NCI-H446 (cell line): ENCODE results near the gene PLEKHH3.
"Not testable (repeated sequence)": the region's sequence is repeated elsewhere in the genome, so short reads cannot be mapped to it uniquely, and the experiment has no call there.

ENCODE experiments used
- DNase-seq, 2 experiments: peaks; one replicate each; lab custom pipeline; 2025; lab: John Stamatoyannopoulos, UW

The PLEKHH3 gene

DNA sequence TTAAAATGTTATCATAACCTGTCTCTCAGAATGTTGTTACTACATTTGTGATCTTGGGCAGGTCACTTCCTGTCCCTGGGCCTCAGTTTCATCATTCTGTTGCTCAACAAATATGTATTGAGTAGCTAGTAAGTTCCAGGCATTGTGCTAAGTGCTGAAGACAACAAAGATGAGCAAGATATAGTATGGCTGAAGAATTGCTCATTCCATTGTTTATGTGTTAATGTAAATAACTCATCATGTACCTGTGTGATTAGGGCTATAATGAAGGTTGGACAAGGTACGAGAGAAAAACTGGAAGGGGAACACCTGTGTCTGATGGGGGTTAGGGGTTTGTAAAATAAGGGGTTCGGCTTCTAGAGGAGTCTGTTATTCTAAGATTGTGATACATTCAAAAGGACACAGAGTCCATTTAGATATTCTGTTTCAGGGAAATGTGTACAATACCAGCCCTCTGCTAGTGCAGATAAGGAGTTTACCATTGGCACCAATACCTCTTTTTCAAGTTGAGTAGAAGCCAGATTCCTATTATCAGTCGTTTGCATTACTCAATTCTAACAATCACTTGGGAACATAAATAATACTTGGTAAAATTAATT lies 47.3 kb downstream of the PLEKHH3 start:
- no peak for DNase-seq

DNA sequence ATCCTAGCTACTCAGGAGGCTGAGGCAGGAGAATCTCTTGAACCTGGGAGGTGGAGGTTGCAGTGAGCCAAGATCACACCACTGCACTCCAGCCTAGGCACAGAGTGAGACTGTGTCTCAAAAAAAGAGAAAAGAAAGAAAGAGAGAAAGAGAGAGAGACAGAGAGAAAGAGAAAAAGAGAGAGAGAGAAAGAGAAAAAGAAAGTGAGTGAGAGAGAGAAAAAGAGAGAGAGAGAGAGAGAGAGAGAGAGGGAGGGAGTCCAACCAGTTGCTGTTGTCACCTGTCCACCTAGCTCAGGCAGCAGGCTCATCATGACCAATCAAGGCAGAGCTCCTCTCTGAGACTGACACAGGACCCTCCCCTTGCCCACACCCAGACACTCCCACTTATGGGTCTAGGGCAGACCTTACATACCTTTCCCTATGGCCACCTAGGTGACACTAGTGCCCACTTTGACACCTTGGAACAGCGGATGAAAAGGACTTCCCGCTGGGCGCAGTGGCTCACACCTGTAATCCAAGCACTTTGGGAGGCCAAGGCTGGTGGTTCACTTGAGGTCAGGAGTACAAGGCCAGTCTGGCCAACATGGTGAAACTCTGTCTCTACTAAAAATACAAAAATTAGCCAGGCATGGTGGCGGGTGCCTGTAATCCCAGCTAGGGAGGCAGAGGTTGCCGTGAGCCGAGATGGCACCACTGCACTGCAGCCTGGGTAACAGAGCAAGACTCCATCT lies 49.6 kb downstream of the PLEKHH3 start:
- DNase-seq = not testable (repeated sequence)

DNA sequence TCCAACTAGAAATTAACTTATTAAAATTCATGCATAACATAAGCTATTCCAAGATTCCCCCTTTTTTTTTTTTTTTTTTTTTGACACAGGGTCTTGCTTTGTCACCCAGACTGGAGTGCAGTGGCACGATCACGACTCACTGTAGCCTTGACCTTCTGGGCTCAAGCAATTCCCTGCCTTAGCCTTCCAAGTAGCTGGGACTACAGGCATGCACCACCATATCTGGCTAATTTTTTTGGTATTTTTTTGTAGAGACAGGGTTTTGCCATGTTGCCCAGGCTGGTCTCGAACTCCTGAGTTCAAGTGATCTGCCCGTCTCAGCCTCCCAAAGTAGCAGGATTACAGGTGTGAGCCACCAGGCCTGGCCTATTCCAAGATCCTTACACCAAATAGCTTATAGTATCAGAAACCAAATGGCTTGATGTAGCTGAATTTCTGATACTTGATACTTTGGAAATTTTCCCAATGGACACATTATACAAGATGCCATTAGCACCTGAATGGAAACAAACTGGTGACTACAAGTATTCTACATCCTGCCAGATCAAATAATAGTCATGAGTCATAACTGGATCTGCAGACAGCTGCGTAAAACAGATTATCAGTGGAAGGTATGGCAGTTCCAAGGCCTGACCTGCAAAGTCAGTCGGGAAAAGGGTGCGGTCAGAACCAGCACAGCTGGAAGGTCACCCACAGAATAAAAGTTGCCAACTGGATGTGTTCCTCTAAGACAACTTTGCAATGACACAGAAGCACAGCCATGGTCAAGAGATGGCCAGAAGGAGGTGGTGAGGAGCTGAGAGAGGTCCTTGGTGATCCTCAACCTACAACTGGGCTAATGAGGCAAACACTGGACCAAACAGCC lies 52.8 kb downstream of the PLEKHH3 start:
- DNase-seq = no peak

DNA sequence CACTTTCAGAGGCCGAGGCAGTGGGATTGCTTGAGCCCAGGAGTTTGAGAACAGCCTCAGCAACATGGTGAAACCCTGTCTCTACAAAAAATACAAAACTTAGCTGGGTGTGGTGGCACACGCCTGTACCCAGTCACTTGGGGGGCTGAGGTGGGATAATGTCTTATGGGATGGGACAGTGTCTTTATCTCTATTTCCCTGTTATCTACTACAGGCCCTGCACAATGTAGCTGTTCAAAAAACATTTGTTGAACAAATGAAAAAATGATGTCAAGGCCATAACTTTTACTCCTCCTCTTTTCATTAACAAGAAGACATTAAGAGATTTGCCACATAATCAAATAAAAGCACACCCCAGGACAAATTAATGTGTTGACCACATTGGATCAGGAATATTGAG lies 53.5 kb downstream of the PLEKHH3 start:
- no peak for DNase-seq

DNA sequence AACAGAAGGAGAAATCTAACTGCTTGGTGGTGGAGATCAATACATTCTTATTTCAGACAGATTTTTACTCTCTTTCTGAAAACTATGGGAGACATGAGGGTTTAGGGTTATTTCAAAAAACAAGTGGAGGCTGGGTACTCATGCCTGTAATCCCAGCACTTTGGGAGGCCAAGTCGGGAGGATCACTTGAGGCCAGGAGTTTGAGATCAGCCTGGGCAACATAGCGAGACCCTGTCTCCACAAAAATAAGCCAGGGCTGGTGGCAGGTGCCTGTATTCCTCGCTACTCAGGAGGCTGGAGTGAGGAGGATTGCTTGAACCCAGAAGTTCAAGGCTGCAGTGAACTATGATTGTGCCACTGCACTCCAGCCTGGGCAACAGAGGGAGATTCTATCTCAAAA lies 54.8 kb downstream of the PLEKHH3 start:
- DNase-seq = not testable (repeated sequence)

DNA sequence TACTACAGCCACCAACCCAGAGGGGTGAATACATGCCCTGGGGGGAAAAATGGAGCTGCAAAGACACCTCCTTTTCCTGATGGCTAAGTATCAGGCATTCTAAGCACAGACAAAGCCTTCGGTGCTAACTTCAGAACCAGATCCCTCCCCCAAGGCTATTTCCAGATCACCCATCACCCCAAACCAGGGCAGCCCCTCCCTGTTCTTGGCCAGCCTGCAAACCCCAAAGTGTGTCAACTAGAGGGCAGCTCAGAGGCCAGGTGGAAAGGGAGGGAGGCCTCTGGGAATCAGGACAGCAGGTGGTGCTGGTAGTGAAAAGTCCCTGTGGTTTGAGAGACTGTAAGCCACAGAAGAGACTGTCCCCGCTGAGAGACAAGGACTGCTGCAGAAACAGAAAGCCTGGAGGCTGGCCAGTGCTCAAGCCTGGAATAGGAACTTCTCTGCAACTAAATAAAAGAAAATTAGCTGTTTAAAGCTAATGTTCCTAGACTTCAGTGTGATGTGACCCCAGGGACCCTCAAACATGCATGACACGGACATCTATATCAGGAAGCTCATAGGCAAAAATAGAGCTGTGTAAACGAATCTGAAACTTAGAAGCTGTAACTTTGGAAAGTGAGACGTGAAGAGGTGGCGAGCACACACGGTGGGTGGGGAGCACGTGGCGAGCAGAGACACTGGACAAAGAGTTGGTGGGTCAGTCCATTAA lies 58.2 kb downstream of the PLEKHH3 start:
- no peak for DNase-seq

DNA sequence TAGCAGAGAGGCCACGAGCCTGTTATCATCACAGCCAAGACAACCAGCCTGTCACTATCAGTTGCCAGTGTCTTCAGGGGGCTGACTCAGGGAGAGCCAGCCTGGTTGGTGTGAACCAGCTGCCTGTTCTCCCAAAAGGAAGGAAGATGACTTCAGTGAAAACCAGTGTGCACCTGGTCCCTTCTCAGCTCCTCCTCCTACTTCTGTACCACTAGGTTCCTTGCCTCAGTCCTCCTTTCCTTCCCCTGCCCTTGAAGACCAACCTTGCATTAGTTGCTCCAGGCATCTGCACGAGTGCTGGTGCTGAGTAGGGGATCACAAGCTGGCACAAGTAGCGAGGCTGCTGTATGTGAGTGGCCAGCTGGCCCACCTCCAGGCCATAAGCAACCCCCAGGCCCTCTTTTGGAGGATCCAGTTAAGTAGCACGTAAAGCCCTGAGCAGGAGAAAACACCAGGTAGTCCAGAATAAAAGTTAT lies 58.8 kb downstream of the PLEKHH3 start:
- peak in 1 of 2 experiments; percentile 2 for DNase-seq
